SKM-1 (cell line): ENCODE results near the gene EPB41L1.

Experiments used
- DNase-seq: peaks from one replicate; lab custom pipeline; 2025; ENCODE audit not compliant: unreplicated experiment; lab: John Stamatoyannopoulos, UW

The EPB41L1 gene

DNA sequence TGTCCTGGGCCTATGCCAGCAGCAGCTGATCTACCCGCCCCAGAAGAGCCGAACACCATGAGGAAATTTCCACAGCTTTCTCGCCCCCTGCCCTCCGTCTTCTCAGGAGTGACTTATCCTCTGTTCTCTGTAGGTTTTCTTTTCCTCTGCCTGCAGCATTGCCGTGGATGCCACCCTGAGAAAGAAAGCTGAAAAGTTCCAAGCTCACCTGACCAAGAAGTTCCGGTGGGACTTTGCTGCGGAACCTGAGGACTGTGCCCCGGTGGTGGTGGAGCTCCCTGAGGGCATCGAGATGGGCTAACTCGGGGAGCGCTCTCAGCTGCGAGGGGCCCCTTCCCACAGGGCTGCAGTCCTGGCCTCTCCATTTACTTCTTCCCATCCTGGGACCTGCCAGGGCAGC lies 100.9 kb downstream of the EPB41L1 start:
- DNase-seq, result no peak

DNA sequence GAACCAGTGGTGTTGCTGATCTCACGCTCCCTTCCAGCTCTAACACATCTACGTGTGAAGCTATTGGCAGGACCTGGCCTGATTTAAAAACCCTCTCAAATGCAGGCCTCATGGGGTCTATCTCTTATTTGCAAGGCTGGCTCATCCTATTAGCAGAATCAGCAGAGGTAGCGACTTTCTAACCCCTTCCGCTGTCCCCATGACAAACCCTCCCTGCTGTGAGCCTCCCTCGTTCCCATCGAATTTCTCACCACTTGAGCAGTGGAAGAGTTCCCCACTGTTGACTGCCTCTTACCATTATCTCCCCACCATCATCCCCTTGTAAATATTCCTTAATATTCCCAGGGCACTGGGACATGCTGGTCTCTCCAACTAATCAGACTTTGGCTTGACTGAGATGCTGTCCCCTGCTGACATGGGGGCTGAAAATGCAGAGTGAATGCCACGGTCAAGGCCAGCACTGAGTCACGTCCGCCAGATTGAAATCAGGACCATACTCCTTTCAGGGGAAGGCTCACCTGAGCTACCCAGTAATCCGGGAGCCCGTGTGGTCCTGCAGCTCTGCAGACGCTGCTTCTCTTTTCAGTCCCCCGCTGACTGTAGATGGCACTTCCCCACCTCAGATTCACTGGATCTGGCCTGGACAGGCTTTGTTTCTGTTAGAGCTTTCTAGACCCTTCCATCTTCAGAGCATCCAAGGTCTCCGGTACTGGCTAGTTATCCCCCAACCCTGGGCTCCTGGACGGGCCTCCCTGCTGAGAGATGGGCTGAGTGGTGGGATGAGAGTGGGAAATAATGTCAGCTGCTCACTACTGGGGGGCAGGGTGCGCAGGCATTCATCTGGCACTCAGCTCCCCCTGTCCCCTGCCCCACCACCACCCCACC lies 104.9 kb downstream of the EPB41L1 start:
- DNase-seq, result no peak

DNA sequence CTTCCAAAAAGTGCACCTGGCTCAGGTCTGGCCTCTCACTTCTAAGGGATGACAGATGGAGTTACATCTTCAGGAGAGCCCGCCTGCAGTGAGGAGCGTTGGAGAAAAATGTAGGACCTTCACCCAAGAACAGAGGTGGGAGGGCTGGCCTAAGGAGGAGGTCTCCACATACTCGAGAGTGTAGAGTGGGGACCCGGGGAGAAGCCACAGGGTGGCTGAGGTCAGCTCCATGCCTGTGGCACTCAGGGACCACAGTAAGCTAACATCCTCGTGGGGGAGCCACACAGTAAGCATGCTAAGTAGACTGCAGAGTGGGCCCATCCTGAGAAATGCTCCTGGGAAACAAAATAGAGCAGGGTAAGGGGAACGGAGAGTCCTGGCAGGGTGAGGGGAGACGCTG lies 105.8 kb downstream of the EPB41L1 start:
- DNase-seq, result no peak

DNA sequence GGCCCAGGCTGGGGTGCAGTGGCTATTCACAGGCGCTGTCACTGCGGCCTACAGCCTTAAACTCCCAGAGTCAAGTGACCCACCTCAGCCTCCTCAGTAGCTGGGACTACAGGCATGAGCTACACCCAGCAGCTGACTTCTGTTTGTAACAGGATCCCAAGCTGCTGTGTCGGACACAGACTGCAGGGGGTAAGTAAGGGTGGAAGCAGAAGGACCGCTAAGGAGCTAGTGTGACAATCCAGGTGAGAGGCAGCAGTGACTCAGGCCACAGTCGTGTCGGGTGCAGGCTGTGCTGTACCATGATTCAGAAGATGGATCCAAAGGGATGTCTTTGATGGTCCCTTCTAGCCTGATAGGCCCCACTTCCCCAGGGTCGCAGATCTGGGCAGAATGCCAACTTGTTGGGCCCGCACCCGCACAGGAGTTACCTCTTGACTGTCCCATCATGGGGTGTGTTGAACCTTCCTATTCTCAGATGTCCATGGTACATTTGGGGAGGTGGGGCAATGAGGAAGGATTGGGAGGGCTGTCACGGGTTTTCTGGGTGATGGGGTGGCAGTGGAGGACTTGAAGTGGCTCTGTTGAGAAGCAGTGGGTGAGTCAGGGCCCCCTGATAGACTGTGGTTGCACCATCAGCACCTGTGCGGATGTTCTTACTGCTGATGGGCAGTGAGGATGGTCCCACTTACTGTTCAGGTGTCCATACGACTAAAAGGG lies 107.0 kb downstream of the EPB41L1 start:
- DNase-seq, result no peak

DNA sequence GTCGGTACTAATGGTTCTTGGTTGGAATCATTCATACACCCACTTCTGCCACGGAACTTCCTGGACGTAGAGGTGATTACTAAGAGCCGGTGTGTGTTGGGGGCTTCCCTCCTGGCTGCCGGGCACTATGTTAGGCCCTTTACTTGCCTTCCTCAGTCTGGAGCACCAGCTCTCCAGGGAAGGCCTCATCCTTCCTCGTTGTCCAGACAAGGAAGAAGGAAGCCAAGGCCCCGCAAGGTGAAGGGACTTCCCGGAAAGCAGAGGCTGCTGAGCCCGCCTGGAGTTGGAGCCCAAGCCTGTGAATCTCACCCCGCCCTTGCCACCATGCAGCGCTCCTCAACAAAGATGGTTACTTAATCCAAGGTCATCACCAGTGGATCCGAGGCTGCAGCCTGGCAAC lies 107.9 kb downstream of the EPB41L1 start:
- no peak for DNase-seq

DNA sequence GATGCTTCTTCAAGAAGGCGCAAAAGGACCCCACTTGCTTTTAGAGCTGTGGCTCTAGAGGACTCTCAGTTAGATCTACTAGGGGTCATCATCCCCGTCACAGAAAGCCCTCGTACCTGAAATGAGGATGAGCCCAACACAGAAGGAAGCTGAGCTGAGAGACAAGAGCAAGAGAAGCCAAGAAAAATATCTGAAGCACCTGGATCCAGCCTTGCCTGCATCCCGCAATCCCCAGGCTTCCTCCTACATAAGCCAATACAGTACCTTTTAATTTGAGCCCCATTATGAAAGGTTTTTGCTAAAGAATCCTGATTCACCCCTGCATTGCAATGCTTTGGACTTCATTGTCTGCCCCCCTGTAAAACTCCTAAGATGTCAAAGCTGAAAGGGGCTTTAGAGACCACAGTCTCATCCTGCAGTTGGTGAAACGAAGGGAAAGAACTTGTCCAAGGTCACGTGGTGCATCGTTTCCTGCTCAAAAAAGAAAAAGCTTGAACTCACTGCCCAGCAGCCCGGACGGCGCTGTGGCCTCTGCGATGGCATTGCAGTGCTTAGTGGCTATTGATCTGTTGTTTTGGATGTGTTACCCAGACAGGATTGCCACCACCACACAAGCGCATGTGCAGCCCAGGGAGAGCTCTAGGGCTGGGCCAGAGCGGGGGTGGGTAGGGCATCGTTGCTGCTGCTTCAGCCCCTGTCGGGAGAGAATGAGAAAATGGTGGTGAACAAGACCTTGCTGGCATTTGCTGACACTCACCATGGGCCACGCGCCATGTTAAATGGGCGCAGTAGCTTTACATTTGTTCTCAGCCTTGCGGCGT lies 110.1 kb downstream of the EPB41L1 start:
- DNase-seq, result no peak

DNA sequence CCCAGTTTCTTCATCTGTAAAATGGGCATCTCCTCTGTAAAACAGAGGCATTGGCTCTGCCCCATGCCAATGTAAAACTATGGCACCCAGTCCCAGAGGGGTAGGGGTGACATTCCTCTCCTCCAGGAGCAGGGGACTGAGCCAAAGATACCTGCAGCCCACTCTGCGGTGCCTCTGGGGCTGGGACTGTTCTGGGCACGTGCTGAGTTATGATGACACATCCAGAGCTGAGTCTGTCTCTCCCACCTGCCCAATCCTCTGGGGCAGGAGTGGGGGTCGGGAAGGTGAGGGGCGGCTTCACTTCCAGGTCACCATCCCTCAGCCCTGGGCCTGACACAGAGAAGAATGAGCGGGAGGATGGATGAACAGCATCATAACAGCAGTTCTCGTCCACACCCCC lies 111.6 kb downstream of the EPB41L1 start:
- DNase-seq, result no peak

DNA sequence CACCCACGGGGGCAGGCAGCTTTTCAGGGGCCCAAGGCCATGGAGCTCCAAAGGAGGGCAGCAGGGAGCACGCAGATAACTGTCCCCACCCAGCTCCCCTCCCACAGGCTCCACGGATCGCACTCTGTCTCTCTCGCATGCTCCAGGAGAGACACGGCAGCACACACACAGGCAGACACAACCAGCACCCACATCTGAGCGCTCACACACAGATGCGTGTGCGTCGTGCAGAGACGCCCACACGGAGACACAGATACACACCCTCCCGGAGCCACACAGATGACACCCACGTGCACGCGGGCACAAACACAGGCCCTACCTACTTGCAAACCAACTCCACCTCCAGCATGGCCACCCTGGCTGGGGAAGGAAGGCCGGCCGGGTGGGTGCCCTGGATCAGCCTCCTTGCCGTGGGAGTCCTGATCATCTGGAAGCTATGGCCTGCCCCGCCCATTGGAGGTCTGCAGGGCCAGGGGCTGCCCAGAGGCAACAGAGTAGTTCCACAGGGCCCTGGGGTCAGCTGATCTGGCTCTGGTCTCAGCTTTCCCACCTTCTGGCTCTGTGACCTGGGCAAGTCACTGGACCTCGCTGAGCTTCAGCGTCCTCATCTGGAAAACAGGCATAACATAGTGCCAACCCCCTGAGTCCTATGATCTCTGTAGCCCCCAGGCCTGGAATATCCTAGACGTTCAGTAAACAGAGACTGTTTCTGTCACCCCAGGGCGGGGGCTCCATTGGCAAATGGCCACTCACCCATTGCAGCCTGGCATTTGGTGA lies 113.3 kb downstream of the EPB41L1 start:
- DNase-seq, result no peak

DNA sequence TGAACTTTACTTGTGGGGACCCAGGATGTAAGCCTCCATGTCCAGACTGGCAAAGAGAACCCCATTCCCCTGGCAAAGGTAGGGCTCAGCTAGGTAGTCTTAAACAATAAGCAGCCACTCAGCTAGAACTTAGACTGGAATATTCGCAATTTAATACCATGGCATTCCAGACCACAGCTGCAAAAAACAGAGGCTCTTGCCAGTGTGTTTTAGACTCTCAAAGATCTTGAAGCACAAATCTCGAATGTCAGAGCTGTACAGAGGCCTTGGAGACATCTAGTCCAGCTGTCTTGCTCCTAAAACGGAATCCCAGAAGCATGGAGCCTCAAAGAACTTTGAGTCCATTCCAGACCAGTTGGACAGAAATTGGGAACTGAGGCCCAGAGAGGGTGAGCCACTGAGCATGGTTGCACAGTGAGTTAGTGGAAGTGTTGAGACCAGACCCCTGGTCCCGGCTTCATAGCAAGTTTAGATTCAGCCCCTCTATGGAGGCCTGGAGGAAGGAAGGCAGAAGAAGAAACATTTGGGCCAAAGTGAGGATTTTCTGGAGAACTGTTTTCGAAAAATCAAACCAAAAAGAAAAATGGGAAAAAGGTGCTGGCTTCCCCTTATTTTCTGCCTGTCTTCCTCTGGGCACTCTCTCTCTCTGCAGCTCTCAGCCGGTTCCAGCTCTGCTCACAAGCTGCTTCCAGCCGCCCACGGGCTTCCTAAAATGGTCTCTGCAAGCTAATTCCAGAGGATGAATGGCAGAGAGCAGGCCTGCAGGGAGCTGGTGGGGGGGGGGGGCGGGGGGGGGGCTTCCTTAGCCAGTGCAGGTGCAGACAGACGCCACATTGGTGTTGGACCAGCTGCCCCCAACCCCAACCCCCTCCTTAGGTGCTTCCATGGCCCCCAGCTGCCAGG lies 114.2 kb downstream of the EPB41L1 start:
- DNase-seq, result no peak

DNA sequence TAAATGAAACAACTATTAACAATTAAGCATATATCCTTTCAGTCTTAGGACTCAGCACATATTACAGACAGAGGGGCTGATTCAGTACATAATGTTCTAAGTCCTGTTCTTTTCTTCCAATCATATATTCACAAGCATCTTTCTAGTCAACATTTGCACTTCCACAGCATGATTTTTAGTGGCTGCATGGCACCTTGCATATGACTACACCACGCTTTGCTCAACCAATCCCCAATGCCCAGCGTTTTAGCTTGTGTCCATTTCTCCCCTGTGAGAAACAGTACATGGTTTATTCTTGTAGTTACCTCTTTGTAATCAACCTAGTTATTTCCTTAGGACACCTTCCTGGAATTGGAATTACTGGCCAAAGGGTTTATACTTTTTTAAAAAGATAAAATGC lies 115.0 kb downstream of the EPB41L1 start:
- DNase-seq, result no peak

DNA sequence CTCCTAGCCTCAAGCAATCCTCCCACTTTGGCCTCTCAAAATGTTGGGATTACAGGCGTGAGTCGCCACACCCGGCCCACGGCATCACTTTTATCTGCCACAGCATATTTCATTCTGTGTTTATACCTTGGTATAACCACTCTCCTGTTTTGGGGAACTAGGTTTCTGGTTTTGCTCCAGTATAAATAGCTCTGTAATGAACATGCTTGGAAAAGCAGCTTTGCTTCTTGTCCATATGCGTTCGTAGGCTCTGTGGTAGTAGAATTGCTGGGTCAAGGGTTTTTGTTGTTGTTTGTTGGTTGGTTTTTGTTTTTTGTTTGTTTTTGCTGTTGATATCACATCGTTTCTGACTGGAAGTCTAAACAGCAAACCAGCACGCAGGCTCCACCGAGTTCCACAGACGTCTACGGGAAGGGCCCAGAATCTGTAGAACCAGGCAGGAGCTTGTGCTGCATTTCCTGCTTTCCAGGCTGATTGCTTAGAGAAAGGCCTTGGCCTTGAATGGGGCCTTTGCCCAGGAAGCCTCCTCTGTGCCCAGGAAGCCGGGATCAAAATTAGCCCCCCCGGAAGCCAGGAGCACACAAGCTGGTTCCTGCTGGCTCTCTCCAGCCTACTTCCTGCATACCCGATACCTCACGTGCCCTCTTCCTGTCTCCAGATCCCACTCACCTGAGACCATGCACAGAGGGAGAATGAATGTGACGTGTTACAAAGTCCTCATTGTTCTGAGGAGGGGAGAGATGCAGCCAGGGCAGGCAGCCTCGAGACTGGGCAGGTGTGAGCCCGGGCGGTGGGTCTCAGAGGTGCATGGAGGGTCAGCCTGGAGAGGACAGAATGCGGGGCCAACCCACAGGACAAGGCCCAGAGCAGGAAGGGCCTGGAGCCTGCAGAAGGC lies 116.5 kb downstream of the EPB41L1 start:
- DNase-seq, result no peak

DNA sequence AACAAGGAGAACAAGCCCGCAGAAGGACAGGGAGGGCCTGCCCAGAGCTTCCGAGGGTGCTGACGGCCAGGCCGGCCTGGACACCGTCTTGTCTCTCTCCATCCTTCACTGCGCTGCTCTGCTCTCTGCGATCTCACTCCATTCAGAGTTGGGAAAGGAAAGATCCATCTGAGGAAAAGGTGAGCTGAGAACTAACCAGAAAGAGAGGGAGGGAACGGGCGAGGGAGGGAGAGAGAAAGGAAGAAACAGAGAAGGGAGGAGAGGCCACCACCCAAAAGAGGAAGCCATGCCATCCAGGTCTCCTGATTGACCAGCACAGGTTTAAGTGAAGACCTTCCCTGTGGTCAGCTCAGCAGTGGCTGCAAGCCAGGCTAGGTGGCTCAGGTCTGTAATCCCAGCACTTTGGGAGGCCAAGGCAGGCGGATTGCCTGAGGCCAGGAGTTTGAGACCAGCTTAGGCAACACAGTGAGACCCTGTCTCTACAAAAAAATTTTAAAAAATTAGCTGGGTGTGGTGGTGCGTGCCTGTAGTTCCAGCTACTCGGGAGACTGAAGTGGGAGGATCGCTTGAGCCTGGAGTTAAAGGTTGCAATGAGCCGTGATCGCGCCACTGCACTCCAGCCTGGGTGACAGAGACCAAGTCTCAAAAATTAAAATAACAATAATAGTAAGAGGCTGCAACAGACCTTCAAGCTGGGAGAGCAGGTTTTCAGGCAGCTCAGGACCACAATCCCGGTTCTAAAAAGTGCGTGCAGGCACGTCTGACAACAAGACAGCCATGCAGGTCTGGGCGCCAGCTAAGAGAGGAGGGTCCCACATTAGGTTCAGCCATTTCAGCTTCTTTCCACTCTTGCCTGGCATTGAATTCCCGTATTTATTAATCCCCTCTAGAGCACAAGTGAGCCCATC lies 117.4 kb downstream of the EPB41L1 start:
- DNase-seq, result no peak

DNA sequence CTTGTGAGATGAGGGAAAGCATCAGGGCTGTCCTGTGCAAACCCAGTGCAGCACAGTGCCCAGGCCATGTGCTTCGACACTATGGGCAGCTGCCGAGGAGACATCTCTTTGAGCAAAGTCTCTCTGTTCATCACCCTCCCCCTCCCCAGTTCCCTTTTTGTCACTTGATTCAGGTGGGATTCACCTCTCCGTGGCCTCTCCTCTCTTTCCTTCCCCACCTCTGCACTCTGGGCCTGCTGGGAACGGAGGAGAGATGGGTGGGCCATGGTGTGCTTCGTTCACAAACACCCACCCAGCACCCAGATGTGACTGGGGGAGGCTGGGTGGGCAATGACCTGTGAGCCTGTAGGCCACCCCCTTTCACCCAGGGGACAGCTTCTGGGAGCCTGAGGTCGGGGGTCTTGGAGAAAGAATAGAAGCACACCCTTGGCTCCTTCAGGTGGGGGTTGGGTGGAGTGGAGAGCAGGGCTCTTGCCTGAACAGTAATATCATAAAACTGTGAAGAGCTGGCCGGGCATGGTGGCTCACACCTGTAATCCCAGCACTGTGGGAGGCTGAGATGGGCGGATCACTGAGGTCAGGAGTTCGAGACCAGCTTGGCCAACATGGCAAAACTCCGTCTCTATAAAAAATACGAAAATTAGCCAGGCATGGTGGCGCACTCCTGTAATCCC lies 118.1 kb downstream of the EPB41L1 start:
- DNase-seq, result no peak

DNA sequence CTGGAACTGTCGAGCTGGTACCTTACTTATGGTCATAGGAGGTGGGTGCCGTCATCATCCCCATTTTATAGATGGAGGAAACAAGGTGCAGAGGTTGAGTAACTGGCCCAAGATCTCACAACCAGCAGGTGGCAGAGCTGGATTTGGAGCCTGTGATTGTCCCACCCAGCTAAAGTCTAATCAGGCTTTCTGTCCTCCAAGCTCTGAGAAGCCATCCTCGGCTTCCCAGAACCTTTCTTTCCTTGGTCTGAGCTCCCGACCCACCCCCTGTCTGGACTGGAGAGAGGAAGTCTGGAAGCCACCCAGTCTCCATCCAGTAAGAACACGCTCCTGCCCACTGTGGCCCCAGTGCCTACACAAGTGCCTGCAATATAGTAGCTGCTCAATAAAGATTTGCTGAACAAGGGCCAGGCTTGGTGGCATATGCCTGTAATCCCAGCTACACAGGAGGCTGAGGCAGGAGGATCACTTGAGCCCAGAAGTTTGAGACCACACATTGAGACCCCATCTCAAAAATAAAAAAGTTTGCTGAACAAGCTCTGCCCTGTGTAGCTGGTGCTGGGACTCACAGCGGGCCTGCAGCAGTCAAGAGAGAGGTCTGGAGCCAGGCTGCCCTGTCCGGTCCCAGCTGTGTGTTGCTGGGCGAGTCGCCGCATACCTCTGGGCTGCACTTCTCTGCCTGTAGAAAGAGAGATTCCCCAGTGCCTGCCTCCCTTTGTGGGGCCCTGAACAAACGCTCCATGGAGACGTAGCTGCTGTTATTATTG lies 119.1 kb downstream of the EPB41L1 start:
- no peak for DNase-seq

DNA sequence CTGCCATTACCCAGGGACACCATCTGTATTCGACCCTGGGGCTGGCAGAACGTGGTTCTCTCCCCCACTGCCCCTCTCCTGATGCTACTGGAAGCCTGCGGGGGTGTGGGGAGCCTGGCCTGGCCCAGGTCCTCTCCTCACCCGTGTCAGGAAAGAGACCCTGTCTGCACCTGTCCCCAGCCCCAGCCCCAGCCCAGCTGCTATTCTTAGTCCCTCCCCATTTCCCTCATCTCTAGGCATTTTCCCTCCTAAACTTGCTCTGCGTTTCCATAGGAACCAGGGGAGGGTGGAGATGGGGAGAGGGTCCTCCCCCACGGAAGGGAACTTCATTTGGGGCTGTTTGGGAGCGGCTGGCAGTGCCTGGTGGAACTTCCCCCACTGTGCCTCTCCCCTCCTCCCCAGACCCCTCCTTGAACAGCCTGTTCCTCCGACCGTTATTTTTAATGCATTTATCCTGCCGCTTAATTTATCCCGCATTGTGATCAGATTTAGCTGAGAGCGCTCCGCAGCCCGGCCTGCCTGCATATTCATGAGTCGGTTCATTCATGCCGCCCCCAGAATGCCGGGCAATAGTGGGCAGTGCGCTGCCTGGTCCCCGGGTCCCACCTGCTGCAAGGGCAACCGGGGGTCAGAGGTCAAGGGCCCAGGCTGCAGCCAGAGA lies 119.8 kb downstream of the EPB41L1 start:
- no peak for DNase-seq

DNA sequence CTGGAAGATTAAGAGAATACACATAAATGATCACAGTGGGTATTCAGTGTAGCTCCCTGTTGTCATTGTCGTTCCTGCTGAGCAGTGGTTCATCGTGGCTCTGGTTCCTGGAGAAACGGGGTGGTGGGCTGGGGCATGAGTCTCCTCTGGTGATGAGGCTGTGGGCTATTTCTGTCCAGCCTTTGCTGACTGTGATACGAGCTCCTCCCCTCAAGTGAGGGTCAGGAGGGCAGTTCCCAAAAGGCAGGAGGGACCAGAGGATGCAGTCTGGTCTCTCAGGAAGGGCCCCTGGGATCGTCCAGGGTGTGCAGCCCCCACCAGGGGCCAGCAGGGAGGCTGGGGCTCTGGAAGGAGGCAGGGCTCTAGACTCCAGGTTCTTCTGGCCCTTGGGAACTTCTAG lies 120.5 kb downstream of the EPB41L1 start:
- DNase-seq, result no peak
